ENCODE measurements around the gene GADD45G.

GADD45G gene

DNA sequence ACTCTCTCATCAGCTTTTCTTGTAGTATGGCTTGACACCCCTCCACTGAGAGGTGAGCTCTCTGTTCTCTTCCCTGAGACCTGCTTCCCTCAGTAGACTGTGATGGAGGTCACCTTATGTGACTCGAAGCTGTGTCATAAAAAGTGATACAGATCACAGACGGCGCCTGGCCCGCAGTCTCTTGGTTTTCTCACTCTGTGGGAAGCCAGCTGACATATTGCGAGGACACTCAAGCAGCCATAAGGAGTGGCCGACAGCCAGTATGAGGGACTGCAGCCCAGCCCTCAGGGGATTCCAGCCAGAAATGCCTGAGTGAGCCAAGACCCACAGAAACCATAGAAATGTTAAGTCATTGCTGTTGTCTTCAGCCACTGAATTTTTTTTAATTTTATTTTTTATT, 38.0 kb downstream of the GADD45G start:
- TF ChIP-seq, protein P1, sequence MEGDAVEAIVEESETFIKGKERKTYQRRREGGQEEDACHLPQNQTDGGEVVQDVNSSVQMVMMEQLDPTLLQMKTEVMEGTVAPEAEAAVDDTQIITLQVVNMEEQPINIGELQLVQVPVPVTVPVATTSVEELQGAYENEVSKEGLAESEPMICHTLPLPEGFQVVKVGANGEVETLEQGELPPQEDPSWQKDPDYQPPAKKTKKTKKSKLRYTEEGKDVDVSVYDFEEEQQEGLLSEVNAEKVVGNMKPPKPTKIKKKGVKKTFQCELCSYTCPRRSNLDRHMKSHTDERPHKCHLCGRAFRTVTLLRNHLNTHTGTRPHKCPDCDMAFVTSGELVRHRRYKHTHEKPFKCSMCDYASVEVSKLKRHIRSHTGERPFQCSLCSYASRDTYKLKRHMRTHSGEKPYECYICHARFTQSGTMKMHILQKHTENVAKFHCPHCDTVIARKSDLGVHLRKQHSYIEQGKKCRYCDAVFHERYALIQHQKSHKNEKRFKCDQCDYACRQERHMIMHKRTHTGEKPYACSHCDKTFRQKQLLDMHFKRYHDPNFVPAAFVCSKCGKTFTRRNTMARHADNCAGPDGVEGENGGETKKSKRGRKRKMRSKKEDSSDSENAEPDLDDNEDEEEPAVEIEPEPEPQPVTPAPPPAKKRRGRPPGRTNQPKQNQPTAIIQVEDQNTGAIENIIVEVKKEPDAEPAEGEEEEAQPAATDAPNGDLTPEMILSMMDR (IDR thresholded peaks at IDR 0.05; ENCODE audit: low read depth, low read length, missing control alignments): no peak
- Histone ChIP-seq H3K27ac (no peak overlapping the region), H3K27me3 (replicated peaks) (no peaks in the 10 kb centered on the region), H3K4me3 (ENCODE audit: low read depth, low read length) (no peak overlapping the region), H3K36me3 (replicated peaks) (no peaks in the 10 kb centered on the region)
- no peak for DNase-seq
- in situ Hi-C loops (cut with HindIII; ENCODE audit: low pct_ligation_motif_present, low sequenced_read_pairs): no loop called here

DNA sequence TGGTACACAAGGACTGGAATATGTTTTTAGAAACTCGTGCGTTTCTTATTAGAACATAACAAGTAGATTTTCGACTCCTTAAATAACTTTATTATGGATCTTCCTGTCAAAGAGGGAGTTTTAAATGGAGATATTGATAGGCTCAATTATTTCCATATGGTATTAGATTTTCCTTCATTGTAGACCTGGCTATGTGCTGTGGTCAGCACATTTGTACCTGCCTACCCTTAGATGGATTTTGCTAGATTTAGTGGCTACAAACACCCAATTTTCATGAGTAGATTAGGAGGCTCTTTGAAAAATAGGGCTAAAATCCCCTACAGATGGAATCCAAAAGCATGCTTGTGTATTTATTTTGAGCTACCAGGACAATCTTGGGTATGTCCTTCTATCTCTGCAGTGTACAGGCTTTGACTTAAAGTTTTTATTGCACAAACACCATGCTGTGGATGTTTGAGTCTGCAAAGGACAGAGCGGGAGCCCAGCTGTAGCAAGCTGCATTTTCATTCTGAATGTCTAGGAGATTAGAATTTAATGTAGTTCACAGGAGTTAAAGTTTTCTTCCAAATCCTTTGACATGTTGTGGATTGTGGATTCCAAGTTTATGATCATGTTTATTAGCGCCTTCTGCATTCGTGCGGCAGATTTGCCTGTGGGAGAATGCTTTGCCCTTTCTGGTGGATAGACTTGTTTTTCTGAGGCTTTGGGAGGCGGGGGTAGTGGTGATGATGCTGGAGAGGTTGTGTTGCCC, 41.6 kb downstream of the GADD45G start:
- Histone ChIP-seq H3K27me3 (replicated peaks) (no peaks in the 10 kb centered on the region), H3K4me3 (ENCODE audit: low read depth, low read length) (no peak overlapping the region), H3K36me3 (replicated peaks) (no peaks in the 10 kb centered on the region), H3K27ac (no peak overlapping the region)
- TF ChIP-seq, protein P1 (IDR thresholded peaks at IDR 0.05; ENCODE audit: low read depth, low read length, missing control alignments): no peak
- no peak for DNase-seq
- in situ Hi-C loops (cut with HindIII; ENCODE audit: low pct_ligation_motif_present, low sequenced_read_pairs): no loop called here

DNA sequence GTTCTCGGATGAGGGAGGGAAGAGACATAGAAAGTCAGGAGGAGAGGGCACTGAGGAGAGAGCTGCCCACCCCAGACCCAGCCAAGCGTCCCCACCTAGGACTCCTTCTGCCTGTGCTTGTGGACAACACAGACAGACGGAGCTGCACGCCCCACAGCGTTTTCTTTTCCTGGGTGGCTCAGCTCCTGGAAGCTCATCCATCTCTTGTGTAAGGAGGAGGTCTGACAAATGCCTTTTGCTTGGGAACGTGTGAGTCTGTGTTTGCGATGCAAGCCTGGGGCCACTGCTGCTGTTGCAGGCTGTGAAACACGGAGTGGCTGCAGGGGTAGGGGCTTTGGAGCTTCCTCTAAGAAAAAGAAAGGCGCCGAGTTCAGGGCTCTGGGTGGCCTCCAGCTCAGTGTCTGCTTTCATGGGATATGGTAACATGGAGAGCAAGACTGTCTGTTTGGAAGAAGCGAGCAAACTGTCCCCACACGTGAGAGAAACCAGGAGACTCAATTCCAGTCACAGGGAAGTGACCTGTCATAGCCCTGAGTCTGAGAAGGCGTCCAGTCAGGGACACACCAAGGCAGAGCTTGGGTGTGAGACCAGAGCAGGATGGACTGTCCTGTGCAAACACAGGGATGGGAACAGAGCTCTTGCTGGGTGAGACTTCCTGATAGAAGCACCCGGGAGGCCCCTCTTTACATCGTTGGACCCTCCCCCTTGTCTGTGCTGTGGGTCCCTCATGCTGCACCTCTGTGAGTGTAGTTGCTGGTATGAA, 42.7 kb downstream of the GADD45G start:
- no peak for DNase-seq
- Histone ChIP-seq H3K27me3 (replicated peaks) (no peaks in the 10 kb centered on the region), H3K4me3 (ENCODE audit: low read depth, low read length) (no peak overlapping the region), H3K27ac (no peak overlapping the region), H3K36me3 (replicated peaks) (no peaks in the 10 kb centered on the region)
- TF ChIP-seq, protein P1 (IDR thresholded peaks at IDR 0.05; ENCODE audit: low read depth, low read length, missing control alignments): no peak
- in situ Hi-C loops (cut with HindIII; ENCODE audit: low pct_ligation_motif_present, low sequenced_read_pairs): no loop called here

DNA sequence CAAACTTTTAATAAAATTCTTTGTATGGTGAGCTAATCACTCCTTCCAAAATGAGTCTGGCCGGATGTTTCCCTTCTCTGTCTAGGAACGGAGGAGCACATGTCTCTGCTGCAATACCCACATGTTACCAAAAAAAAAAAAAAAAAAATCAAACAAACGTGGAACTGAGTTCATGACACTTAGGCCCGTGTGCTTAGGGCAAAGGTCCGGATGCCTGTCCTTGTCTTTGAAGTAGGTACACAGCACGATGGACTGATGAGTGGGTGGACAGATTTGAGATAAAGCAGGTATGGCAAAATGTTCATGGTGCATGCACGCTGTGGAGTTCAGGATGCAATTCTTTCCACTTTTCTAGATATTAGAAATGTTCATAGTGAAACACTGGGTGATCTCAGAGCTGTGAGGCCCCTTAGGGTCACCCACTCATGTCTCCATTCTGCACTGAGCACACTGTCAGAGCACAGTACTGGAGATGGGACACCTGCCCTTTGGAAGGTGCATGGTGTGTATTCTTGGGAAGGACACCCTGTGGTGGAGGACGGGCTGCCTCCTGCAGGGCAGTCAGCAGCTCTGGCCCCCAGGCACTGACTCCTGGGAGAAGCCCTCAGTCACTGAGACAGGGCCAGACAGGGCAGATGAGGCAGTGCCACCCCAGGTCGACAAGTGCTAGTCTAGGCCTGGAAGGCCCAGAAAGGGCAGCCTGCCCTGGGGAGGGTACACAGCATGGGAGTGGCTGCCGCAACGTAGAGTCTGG, 43.6 kb downstream of the GADD45G start:
- Histone ChIP-seq H3K4me3 (ENCODE audit: low read depth, low read length) (no peak overlapping the region), H3K36me3 (replicated peaks) (no peaks in the 10 kb centered on the region), H3K27me3 (replicated peaks) (no peaks in the 10 kb centered on the region), H3K27ac (no peak overlapping the region)
- TF ChIP-seq, protein P1 (IDR thresholded peaks at IDR 0.05; ENCODE audit: low read depth, low read length, missing control alignments): no peak
- DNase-seq: no peak
- in situ Hi-C loops (cut with HindIII; ENCODE audit: low pct_ligation_motif_present, low sequenced_read_pairs): no loop called here

DNA sequence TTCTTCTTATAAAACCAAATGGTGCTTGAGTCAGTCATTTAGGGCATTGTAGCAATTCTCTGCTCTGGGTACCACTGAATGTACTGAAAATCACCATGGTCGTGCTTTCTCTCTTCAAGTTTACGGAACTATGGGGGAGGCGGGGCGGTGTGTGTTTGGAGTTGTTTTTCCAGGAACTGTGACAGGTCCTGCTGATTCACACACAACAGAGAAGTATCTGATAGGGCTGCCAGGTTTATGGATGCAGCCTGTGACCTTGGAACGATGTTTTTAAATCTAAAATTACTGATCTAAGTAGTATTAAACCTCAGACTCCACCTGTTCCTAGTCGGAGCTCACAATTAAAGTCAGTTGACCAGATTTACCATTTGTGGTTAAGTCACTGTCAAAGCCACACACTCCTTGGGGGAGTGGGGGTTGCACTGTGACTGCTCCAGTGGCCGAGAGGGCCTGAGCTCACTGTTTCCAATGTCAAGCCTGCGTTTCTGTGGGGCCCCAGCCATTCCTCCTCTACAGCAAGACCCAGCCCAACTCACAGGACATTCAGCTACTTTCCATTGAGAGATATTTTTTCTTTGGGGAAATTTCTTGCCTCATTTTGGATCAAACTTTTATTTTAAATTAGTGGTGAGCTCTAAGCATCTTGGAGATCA, 44.4 kb downstream of the GADD45G start:
- H3K4me3 ChIP-seq (ENCODE audit: low read depth, low read length): no peak overlapping the region
- no peak for DNase-seq
- no peaks in the 10 kb centered on the region for H3K27me3 ChIP-seq (replicated peaks)
- H3K36me3 ChIP-seq (replicated peaks): no peaks in the 10 kb centered on the region
- in situ Hi-C loops (cut with HindIII; ENCODE audit: low pct_ligation_motif_present, low sequenced_read_pairs): no loop called here
- TF ChIP-seq, protein P1 (IDR thresholded peaks at IDR 0.05; ENCODE audit: low read depth, low read length, missing control alignments): no peak
- H3K27ac ChIP-seq: no peak overlapping the region

Measured in brain microvascular endothelial cell (primary cell).